ENCODE results near the gene ATOX1.

DNA sequence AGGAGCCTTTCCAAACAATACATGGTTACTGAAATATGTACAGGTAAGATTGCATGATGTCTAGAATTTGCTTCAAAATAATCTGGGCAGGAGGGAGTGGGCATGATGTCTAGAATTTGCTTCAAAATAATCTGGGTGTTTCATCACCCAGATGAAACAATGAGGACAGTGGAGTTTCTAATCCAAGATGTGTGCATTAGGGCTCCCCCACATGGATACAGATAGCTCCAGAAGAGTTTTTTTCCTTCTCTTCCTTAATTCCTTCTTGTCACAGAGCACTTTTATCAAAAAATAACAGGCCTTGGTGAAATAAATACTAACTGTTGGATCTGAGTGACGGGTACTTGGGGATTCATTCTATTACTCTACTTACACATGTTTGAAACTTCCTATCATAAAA lies 14.9 kb downstream of the ATOX1 start:
- TF ChIP-seq, protein P1, sequence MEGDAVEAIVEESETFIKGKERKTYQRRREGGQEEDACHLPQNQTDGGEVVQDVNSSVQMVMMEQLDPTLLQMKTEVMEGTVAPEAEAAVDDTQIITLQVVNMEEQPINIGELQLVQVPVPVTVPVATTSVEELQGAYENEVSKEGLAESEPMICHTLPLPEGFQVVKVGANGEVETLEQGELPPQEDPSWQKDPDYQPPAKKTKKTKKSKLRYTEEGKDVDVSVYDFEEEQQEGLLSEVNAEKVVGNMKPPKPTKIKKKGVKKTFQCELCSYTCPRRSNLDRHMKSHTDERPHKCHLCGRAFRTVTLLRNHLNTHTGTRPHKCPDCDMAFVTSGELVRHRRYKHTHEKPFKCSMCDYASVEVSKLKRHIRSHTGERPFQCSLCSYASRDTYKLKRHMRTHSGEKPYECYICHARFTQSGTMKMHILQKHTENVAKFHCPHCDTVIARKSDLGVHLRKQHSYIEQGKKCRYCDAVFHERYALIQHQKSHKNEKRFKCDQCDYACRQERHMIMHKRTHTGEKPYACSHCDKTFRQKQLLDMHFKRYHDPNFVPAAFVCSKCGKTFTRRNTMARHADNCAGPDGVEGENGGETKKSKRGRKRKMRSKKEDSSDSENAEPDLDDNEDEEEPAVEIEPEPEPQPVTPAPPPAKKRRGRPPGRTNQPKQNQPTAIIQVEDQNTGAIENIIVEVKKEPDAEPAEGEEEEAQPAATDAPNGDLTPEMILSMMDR (IDR thresholded peaks at IDR 0.05; ENCODE audit: low read length), result no peak
- no peak for TF ChIP-seq EZH2phosphoT487 (IDR thresholded peaks at IDR 0.05; ENCODE audit: low read length)
